Tibial artery (tissue), 4 donors: Measurements from ENCODE around the gene BEGAIN.

ENCODE experiments used
- DNase-seq, 2 donors: peaks; one replicate each; pipeline ENCODE4 v3.0.0-alpha.2; 2019
- H3K27ac ChIP-seq, 2 donors: fragments of 200-600 bp; sonication (generic) in 1 of 2; 1 replicate in 1 of 2; 2 replicates in 1 of 2; pipeline ENCODE4 v1.5.1; 2018 to 2019; ENCODE audit warnings: mild to moderate bottlenecking in 1 of 2
- H3K27me3 ChIP-seq, 2 donors: fragments of 200-600 bp; sonication (generic) in 1 of 2; one replicate each; pipeline versions ENCODE4 v1.5.1 to v1.6.0; 2016 to 2019
- H3K36me3 ChIP-seq, 3 donors: fragments of 200-600 bp; sonication (generic) in 2 of 3; one replicate each; pipeline ENCODE4 v1.5.1; 2016 to 2019; ENCODE audit warnings: mild to moderate bottlenecking in 2 of 3
- H3K4me1 ChIP-seq, 4 donors: fragments of 200-600 bp; sonication (generic) in 2 of 4; 1 replicate in 3 of 4; 2 replicates in 1 of 4; pipeline ENCODE4 v1.5.1; 2016 to 2019
- H3K4me3 ChIP-seq, 2 donors: fragments of 200-600 bp; sonication (generic) in 1 of 2; 1 replicate in 1 of 2; 2 replicates in 1 of 2; pipeline ENCODE4 v1.5.1; 2018 to 2019; ENCODE audit warnings: mild to moderate bottlenecking in 2 of 2
- H3K9me3 ChIP-seq, 3 donors: fragments of 200-600 bp; sonication (generic) in 1 of 3; one replicate each; pipeline ENCODE4 v1.5.1; 2016 to 2019
- CTCF ChIP-seq, 2 experiments: fragments of 200-600 bp in 1 of 2; fragments of 450-650 bp in 1 of 2; IDR thresholded peaks; one replicate each; pipeline ENCODE4 v1.5.1; 2017 to 2019; ENCODE audit warnings: antibody characterized with exemption in 2 of 2, mild to moderate bottlenecking in 1 of 2, moderate library complexity in 1 of 2
- intact Hi-C: fragments of 100-400 bp; cut with DNase I; formaldehyde crosslinking; loops from one replicate; pipeline ENCODE4 v1.15.0; 2023; ENCODE audit warnings: low total_unique reads

The BEGAIN gene

GRCh38 chr14:100532154-100532861 is 54.9 kb downstream of the BEGAIN start:
- H3K36me3 ChIP-seq, result peaks cover 2 to 30% (median 18%) of the 10 kb centered on the region in 3 donors
- H3K27me3 ChIP-seq, result no peaks in the 10 kb centered on the region
- no peaks in the 10 kb centered on the region for H3K9me3 ChIP-seq
- no peak overlapping the region for H3K27ac ChIP-seq
- no peak for TF ChIP-seq CTCF (IDR thresholded peaks at IDR 0.05)
- H3K4me1 ChIP-seq, result peaks cover 0 to 6% (median 0%) of the 10 kb centered on the region in 4 donors
- intact Hi-C loops, result no loop called here
- no peak overlapping the region for H3K4me3 ChIP-seq
- DNase-seq, result peak in 1 of 2 donors; percentile 11

- DNase-seq, result peak; percentile 10 to 54
- Histone ChIP-seq H3K4me3 (no peak overlapping the region), H3K4me1 (peaks cover 0 to 6% (median 0%) of the 10 kb centered on the region in 4 donors), H3K27me3 (no peaks in the 10 kb centered on the region), H3K9me3 (no peaks in the 10 kb centered on the region), H3K27ac (no peak overlapping the region), H3K36me3 (peaks cover 9 to 39% (median 27%) of the 10 kb centered on the region in 3 donors)
- TF ChIP-seq CTCF (IDR thresholded peaks at IDR 0.05), result no peak
- intact Hi-C loops, result no loop called here
Measured at GRCh38 chr14:100531152-100532121, 55.8 kb downstream of the BEGAIN start.

GRCh38 chr14:100530270-100531072 is 56.7 kb downstream of the BEGAIN start:
- intact Hi-C loops, result no loop called here
- no peak for TF ChIP-seq CTCF (IDR thresholded peaks at IDR 0.05)
- peak; percentile 14 to 54 for DNase-seq
- Histone ChIP-seq H3K4me3 (no peak overlapping the region), H3K27ac (no peak overlapping the region), H3K4me1 (peaks cover 0 to 6% (median 0%) of the 10 kb centered on the region in 4 donors), H3K9me3 (no peaks in the 10 kb centered on the region), H3K27me3 (no peaks in the 10 kb centered on the region), H3K36me3 (peaks cover 16 to 48% (median 28%) of the 10 kb centered on the region in 3 donors)

- no peaks in the 10 kb centered on the region for H3K27me3 ChIP-seq
- H3K9me3 ChIP-seq, result no peaks in the 10 kb centered on the region
- TF ChIP-seq CTCF (IDR thresholded peaks at IDR 0.05), result no peak
- H3K27ac ChIP-seq, result no peak overlapping the region
- H3K4me1 ChIP-seq, result peaks cover 0 to 6% (median 0%) of the 10 kb centered on the region in 4 donors
- H3K4me3 ChIP-seq, result no peak overlapping the region
- intact Hi-C loops, result no loop called here
- DNase-seq, result peak in 1 of 2 donors; percentile 51
- H3K36me3 ChIP-seq, result peaks cover 16 to 51% (median 28%) of the 10 kb centered on the region in 3 donors
Measured at GRCh38 chr14:100529561-100530031, 57.6 kb downstream of the BEGAIN start.
